B cell (primary cell): ENCODE data around the gene ZBTB46. TPM values are rescaled to one million over a fixed set of nuclear protein-coding genes. Genes with fewer than 3 reads are reported as not detected.

Experiments
- ATAC-seq: fragments of 200-7000 bp; cut with Tn5 transposase; one replicate; pipeline ENCODE4 v1.10.0; 2021; ENCODE audit warnings: low read depth, mild to moderate bottlenecking, moderate number of reproducible peaks, moderate library complexity
- CTCF ChIA-PET: fragments of 350-600 bp; sonication (Branson Sonifier 250); formaldehyde crosslinking; loops from one replicate; lab custom pipeline; 2021; ENCODE audit warnings: antibody characterized with exemption, inconsistent platforms; lab: Charles Lee
- POLR2A ChIA-PET: fragments of 350-600 bp; sonication (Branson Sonifier 250); formaldehyde crosslinking; loops from one replicate; lab custom pipeline; 2021; ENCODE audit warnings: antibody characterized with exemption; lab: Charles Lee
- DNase-seq: peaks from one replicate; pipeline ENCODE4 v3.0.0; 2013
- H2AFZ ChIP-seq: 2 replicates; pipeline ENCODE4 v1.6.1; 2012; ENCODE audit warnings: mild to moderate bottlenecking, low read depth, low read length; ENCODE audit not compliant: insufficient read depth, poor library complexity, severe bottlenecking
- H3K27ac ChIP-seq, 2 donors: 1 replicate in 1 of 2; 2 replicates in 1 of 2; pipeline ENCODE4 v1.5.1; 2012 to 2013; ENCODE audit warnings: low read length in 2 of 2, mild to moderate bottlenecking in 2 of 2, moderate library complexity in 1 of 2
- H3K27me3 ChIP-seq, 4 experiments: fragments of 200-600 bp in 1 of 4; sonication (generic) in 1 of 4; replicated peaks in 1 of 4; 1 replicate in 2 of 4; 2 replicates in 2 of 4; pipeline versions ENCODE4 v1.6.1 to v1.7.0; 2013 to 2016; ENCODE audit warnings: low read length in 3 of 4, mild to moderate bottlenecking in 2 of 4, mixed read lengths in 1 of 4, moderate library complexity in 1 of 4; ENCODE audit not compliant: insufficient read depth in 4 of 4, control insufficient read depth in 3 of 4; ENCODE audit errors: control extremely low read depth in 1 of 4
- H3K36me3 ChIP-seq, 2 experiments: replicated peaks in 1 of 2; 1 replicate in 1 of 2; 2 replicates in 1 of 2; pipeline versions ENCODE4 v1.6.1 to v1.7.1; 2013; ENCODE audit warnings: low read length in 1 of 2; ENCODE audit not compliant: insufficient read depth in 2 of 2, control insufficient read depth in 1 of 2; ENCODE audit errors: control extremely low read depth in 1 of 2, extremely low read depth in 1 of 2
- H3K4me1 ChIP-seq, 2 donors: fragments of 200-600 bp in 1 of 2; sonication (generic) in 1 of 2; 1 replicate in 1 of 2; 2 replicates in 1 of 2; pipeline versions ENCODE4 v1.5.1 to v1.6.1; 2013 to 2017; ENCODE audit warnings: low read length in 2 of 2; ENCODE audit not compliant: control insufficient read depth in 2 of 2, insufficient read depth in 2 of 2
- H3K4me2 ChIP-seq: replicated peaks from 2 replicates; pipeline ENCODE3; 2012; ENCODE audit warnings: mild to moderate bottlenecking, low read depth, low read length; ENCODE audit not compliant: poor library complexity, severe bottlenecking
- H3K4me3 ChIP-seq, 5 experiments: fragments of 200-600 bp in 1 of 5; sonication (generic) in 1 of 5; 1 replicate in 3 of 5; 2 replicates in 2 of 5; pipeline versions ENCODE4 v1.5.1 to v1.7.0; 2011 to 2016; ENCODE audit warnings: low read length in 4 of 5, mild to moderate bottlenecking in 4 of 5, low read depth in 2 of 5, control low read depth in 1 of 5, moderate library complexity in 1 of 5; ENCODE audit not compliant: insufficient read depth in 1 of 5; ENCODE audit errors: control extremely low read depth in 1 of 5, extremely low read depth in 1 of 5
- H3K79me2 ChIP-seq: fragments of 200-600 bp; sonication (generic); one replicate; pipeline ENCODE4 v1.6.0; 2016; ENCODE audit warnings: low read length; ENCODE audit not compliant: control insufficient read depth, insufficient read depth
- H3K9ac ChIP-seq: fragments of 200-600 bp; sonication (generic); 2 replicates; pipeline ENCODE4 v1.6.1; 2017; ENCODE audit warnings: mild to moderate bottlenecking, low read length, moderate library complexity
- H3K9me3 ChIP-seq, 3 donors: one replicate each; pipeline versions ENCODE4 v1.6.1 to v1.7.1; 2013; ENCODE audit warnings: low read length in 2 of 3; ENCODE audit not compliant: control insufficient read depth in 2 of 3, insufficient read depth in 1 of 3; ENCODE audit errors: control extremely low read depth in 1 of 3
- H4K20me1 ChIP-seq: 2 replicates; pipeline ENCODE4 v1.6.0; 2012; ENCODE audit warnings: mild to moderate bottlenecking, low read length; ENCODE audit not compliant: insufficient read depth, control insufficient read depth, poor library complexity, severe bottlenecking
- H3K27ac Mint-ChIP-seq: one replicate; pipeline ENCODE4 v1.8.0; 2021; ENCODE audit warnings: mixed read lengths
- H3K27me3 Mint-ChIP-seq: one replicate; pipeline ENCODE4 v1.8.0; 2021; ENCODE audit warnings: mixed read lengths
- H3K4me1 Mint-ChIP-seq: one replicate; pipeline ENCODE4 v1.8.0; 2021; ENCODE audit warnings: mixed read lengths
- H3K4me3 Mint-ChIP-seq: one replicate; pipeline ENCODE4 v1.8.0; 2021; ENCODE audit warnings: mixed read lengths
- H3K9me3 Mint-ChIP-seq: one replicate; pipeline ENCODE4 v1.8.0; 2022; ENCODE audit warnings: mixed read lengths; ENCODE audit not compliant: insufficient read depth
- EZH2 ChIP-seq: IDR thresholded peaks from 2 replicates; pipeline ENCODE4 v1.6.1; 2012; ENCODE audit warnings: borderline replicate concordance, low read depth, mild to moderate bottlenecking, moderate library complexity, low read length; ENCODE audit not compliant: insufficient read depth, poor library complexity, severe bottlenecking
- WGBS: methylation state at CpG from one replicate; pipeline ENCODE4 v1.1.5; 2013; ENCODE audit warnings: missing lambda C conversion rate; ENCODE audit not compliant: insufficient coverage; 5-methylcytosine and 5-hydroxymethylcytosine counted together
- intact Hi-C: fragments of 100-400 bp; cut with micrococcal nuclease; formaldehyde crosslinking; loops from one replicate; pipeline ENCODE4 v1.10.0; 2022
- polyA plus RNA-seq: library from polyadenylated mRNA; depleted of rRNA; stranded (reverse); fragments of >200 nt; gene quantifications from 2 replicates; pipeline ENCODE4 v1.2.3, GENCODE V29; 2012
- total RNA-seq, 2 donors: library from RNA; stranded (reverse); fragments of 120-200 nt in 1 of 2; gene quantifications; 1 replicate in 1 of 2; 2 replicates in 1 of 2; pipeline versions ENCODE4 v1.2.3 to v1.2.4, GENCODE V29; 2013 to 2022
- TF ChIP-seq, protein P1 (sequence below): fragments of 200-600 bp; IDR thresholded peaks from one replicate; pipeline ENCODE4 v1.8.0; 2022; ENCODE audit warnings: antibody characterized with exemption, mild to moderate bottlenecking

The ZBTB46 gene
- total and polyA plus RNA-seq, 2 donors (not counting 1 experiment from before 2014, with no cell fraction given) = 0.16 to 0.64 TPM

DNA sequence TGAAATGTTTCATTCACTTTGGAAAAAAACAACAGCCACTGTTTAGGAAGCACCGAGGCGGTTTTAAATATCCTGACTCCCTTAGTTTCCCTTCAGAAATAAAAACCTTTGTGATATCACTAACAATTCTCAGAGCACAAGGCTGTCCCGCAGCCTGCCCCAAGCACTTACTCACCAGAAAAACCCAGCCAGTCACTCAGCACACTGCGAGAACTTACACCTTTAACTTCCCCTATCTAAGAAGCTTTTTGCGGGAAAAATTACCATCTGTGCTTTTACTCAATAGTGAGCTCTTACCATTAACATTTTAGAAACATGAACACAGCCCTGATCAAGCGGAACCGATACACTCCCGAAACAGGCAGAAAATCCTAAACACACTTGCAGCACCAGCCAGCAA, 9.3 kb downstream of the ZBTB46 start:
- Histone ChIP-seq H4K20me1 (no peaks in the 10 kb centered on the region), H3K27ac (no peak overlapping the region), H3K79me2 (no peaks in the 10 kb centered on the region), H2AFZ (no peak overlapping the region), H3K4me2 (no peak overlapping the region), H3K9me3 (peaks cover 0 to 2% (median 0%) of the 10 kb centered on the region in 3 donors), H3K27me3 (peaks cover 0 to 5% (median 1%) of the 10 kb centered on the region in 4 experiments), H3K36me3 (no peaks in the 10 kb centered on the region), H3K9ac (no peak overlapping the region), H3K4me3 (no peak overlapping the region), H3K4me1 (no peaks in the 10 kb centered on the region)
- no peak for TF ChIP-seq EZH2
- TF ChIP-seq, protein P1, sequence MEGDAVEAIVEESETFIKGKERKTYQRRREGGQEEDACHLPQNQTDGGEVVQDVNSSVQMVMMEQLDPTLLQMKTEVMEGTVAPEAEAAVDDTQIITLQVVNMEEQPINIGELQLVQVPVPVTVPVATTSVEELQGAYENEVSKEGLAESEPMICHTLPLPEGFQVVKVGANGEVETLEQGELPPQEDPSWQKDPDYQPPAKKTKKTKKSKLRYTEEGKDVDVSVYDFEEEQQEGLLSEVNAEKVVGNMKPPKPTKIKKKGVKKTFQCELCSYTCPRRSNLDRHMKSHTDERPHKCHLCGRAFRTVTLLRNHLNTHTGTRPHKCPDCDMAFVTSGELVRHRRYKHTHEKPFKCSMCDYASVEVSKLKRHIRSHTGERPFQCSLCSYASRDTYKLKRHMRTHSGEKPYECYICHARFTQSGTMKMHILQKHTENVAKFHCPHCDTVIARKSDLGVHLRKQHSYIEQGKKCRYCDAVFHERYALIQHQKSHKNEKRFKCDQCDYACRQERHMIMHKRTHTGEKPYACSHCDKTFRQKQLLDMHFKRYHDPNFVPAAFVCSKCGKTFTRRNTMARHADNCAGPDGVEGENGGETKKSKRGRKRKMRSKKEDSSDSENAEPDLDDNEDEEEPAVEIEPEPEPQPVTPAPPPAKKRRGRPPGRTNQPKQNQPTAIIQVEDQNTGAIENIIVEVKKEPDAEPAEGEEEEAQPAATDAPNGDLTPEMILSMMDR = no peak
- Mint-ChIP-seq H3K4me3 (no peak overlapping the region), H3K27me3 (peaks cover 22% of the 10 kb centered on the region), H3K27ac (no peak overlapping the region), H3K9me3 (no peaks in the 10 kb centered on the region), H3K4me1 (no peaks in the 10 kb centered on the region)
- 89% methylated on average over 8 of the region's 8 CpGs for WGBS
- intact Hi-C loops = no loop called here
- no peak for ATAC-seq
- POLR2A ChIA-PET = no interaction called here
- no peak for DNase-seq
- CTCF ChIA-PET = no interaction called here

DNA sequence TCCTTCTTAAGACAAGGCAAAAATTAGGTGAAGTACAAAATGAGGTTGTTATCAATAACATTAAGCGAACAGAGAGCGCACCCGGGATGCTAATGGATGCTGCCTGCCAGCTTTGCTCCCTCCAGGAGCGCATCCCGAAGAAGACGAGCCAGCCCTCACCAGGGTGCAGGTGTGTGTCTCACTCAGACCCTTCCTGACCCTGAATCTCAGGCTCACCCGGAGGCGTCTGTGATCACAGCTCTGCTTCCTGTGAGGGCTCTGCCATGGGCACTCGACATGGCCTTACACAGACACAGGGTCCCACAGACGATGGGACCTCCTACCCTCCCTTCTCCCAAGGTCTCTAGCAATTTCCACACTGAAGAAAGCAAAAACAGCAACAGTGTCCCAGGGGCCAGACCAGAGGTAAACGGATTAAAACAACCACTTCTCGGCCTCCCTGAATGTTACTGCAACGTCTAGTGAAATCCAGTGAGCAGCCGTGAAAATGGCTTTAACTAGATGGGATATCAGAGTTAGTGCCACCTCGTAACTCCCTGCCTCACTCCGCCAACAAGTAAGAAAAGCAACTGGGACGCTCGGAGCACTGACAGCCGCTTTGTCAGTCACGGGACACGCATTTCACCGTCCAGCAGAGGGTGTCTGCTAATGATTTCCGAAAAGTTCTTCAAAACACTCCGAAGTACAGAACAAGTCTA, 11.7 kb downstream of the ZBTB46 start:
- Mint-ChIP-seq H3K4me3 (peak overlapping the region; percentile 9), H3K9me3 (no peaks in the 10 kb centered on the region), H3K27me3 (peaks cover 12% of the 10 kb centered on the region), H3K4me1 (no peaks in the 10 kb centered on the region), H3K27ac (no peak overlapping the region)
- peaks cover 0 to 10% (median 0%) of the 10 kb centered on the region in 3 donors for H3K9me3 ChIP-seq
- no peak for TF ChIP-seq EZH2
- TF ChIP-seq, protein P1 = no peak
- H3K27me3 ChIP-seq = no peaks in the 10 kb centered on the region
- DNase-seq = no peak
- POLR2A ChIA-PET = no interaction called here
- no peak overlapping the region for H2AFZ ChIP-seq
- no peaks in the 10 kb centered on the region for H3K4me1 ChIP-seq
- H3K79me2 ChIP-seq = no peaks in the 10 kb centered on the region
- no peak overlapping the region for H3K9ac ChIP-seq
- no peak overlapping the region for H3K4me2 ChIP-seq
- ATAC-seq = no peak
- H3K4me3 ChIP-seq = no peak overlapping the region
- intact Hi-C loops = no loop called here
- H4K20me1 ChIP-seq = no peaks in the 10 kb centered on the region
- no peaks in the 10 kb centered on the region for H3K36me3 ChIP-seq
- CTCF ChIA-PET = no interaction called here
- WGBS = 81% methylated on average over 23 of the region's 24 CpGs
- no peak overlapping the region for H3K27ac ChIP-seq
